Measurements from ENCODE around the gene PDCD1. TPM values are rescaled to one million over a fixed set of nuclear protein-coding genes. Genes with fewer than 3 reads are reported as not detected.
A peak's percentile ranks its signal among the peaks of the same experiment; 100 is the strongest.

The PDCD1 gene
- total RNA-seq, 1 experiment from 2014 or later, result not detected

- DNase-seq (ENCODE audit: low read depth, low spot score), result no peak
- in situ Hi-C loops (cut with HindIII; ENCODE audit: low pct_unique_long_range_greater_than_20kb, low sequenced_read_pairs), result no loop called here
Observed at GRCh38 chr2:241897231-241897916, 38.7 kb upstream of the PDCD1 start.

- in situ Hi-C loops (cut with HindIII; ENCODE audit: low pct_unique_long_range_greater_than_20kb, low sequenced_read_pairs), result no loop called here
- no peak for DNase-seq (ENCODE audit: low read depth, low spot score)
Observed at GRCh38 chr2:241896746-241897201, 38.1 kb upstream of the PDCD1 start.

- DNase-seq (ENCODE audit: low read depth, low spot score), result peak; percentile 63
Observed at GRCh38 chr2:241895712-241896641, 37.3 kb upstream of the PDCD1 start.

GRCh38 chr2:241895427-241895711, 36.7 kb upstream of the PDCD1 start:
- in situ Hi-C loops (cut with HindIII; ENCODE audit: low pct_unique_long_range_greater_than_20kb, low sequenced_read_pairs), result no loop called here
- DNase-seq (ENCODE audit: low read depth, low spot score), result no peak

More at GRCh38 chr2:241895712-241896641, 37.3 kb upstream of the PDCD1 start:
- in situ Hi-C loops (cut with HindIII; ENCODE audit: low pct_unique_long_range_greater_than_20kb, low sequenced_read_pairs), result no loop called here

- in situ Hi-C loops (cut with HindIII; ENCODE audit: low pct_unique_long_range_greater_than_20kb, low sequenced_read_pairs), result no loop called here
Observed at GRCh38 chr2:241894681-241895426, 36.2 kb upstream of the PDCD1 start.

GRCh38 chr2:241894056-241894641, 35.5 kb upstream of the PDCD1 start:
- in situ Hi-C loops (cut with HindIII; ENCODE audit: low pct_unique_long_range_greater_than_20kb, low sequenced_read_pairs), result no loop called here
- DNase-seq (ENCODE audit: low read depth, low spot score), result no peak

More at GRCh38 chr2:241894681-241895426, 36.2 kb upstream of the PDCD1 start:
- no peak for DNase-seq (ENCODE audit: low read depth, low spot score)

- no peak for DNase-seq (ENCODE audit: low read depth, low spot score)
- in situ Hi-C loops (cut with HindIII; ENCODE audit: low pct_unique_long_range_greater_than_20kb, low sequenced_read_pairs), result no loop called here
Observed at GRCh38 chr2:241893265-241893664, 34.6 kb upstream of the PDCD1 start.

GRCh38 chr2:241892299-241893137, 33.8 kb upstream of the PDCD1 start:
- DNase-seq (ENCODE audit: low read depth, low spot score), result no peak
- in situ Hi-C loops (cut with HindIII; ENCODE audit: low pct_unique_long_range_greater_than_20kb, low sequenced_read_pairs), result no loop called here

GRCh38 chr2:241891988-241892298, 33.2 kb upstream of the PDCD1 start:
- DNase-seq (ENCODE audit: low read depth, low spot score), result no peak
- in situ Hi-C loops (cut with HindIII; ENCODE audit: low pct_unique_long_range_greater_than_20kb, low sequenced_read_pairs), result no loop called here

GRCh38 chr2:241891315-241891987, 32.8 kb upstream of the PDCD1 start:
- no peak for DNase-seq (ENCODE audit: low read depth, low spot score)
- in situ Hi-C loops (cut with HindIII; ENCODE audit: low pct_unique_long_range_greater_than_20kb, low sequenced_read_pairs), result no loop called here

- in situ Hi-C loops (cut with HindIII; ENCODE audit: low pct_unique_long_range_greater_than_20kb, low sequenced_read_pairs), result no loop called here
- no peak for DNase-seq (ENCODE audit: low read depth, low spot score)
Observed at GRCh38 chr2:241890524-241891235, 32.0 kb upstream of the PDCD1 start.

- in situ Hi-C loops (cut with HindIII; ENCODE audit: low pct_unique_long_range_greater_than_20kb, low sequenced_read_pairs), result no loop called here
- no peak for DNase-seq (ENCODE audit: low read depth, low spot score)
Observed at GRCh38 chr2:241888641-241889040, 29.9 kb upstream of the PDCD1 start.

- in situ Hi-C loops (cut with HindIII; ENCODE audit: low pct_unique_long_range_greater_than_20kb, low sequenced_read_pairs), result no loop called here
- no peak for DNase-seq (ENCODE audit: low read depth, low spot score)
Observed at GRCh38 chr2:241887806-241888522, 29.3 kb upstream of the PDCD1 start.

GRCh38 chr2:241886840-241887447, 28.2 kb upstream of the PDCD1 start:
- no peak for DNase-seq (ENCODE audit: low read depth, low spot score)
- in situ Hi-C loops (cut with HindIII; ENCODE audit: low pct_unique_long_range_greater_than_20kb, low sequenced_read_pairs), result no loop called here

- in situ Hi-C loops (cut with HindIII; ENCODE audit: low pct_unique_long_range_greater_than_20kb, low sequenced_read_pairs), result no loop called here
- no peak for DNase-seq (ENCODE audit: low read depth, low spot score)
Observed at GRCh38 chr2:241885946-241886643, 27.4 kb upstream of the PDCD1 start.

Data from SK-MEL-5 (cell line).